HUES64 (cell line): ENCODE data around the gene FRMD5.

Experiments used
- H3K27ac ChIP-seq: 2 replicates; pipeline ENCODE4 v1.7.0; 2013; ENCODE audit warnings: low read depth, low read length, inconsistent platforms
- H3K27me3 ChIP-seq: 2 replicates; pipeline ENCODE4 v1.6.1; 2013; ENCODE audit warnings: mild to moderate bottlenecking, low read length; ENCODE audit not compliant: insufficient read depth
- H3K36me3 ChIP-seq: 2 replicates; pipeline ENCODE4 v1.6.1; 2013; ENCODE audit warnings: mild to moderate bottlenecking, low read length; ENCODE audit not compliant: insufficient read depth
- H3K4me1 ChIP-seq: 2 replicates; pipeline ENCODE4 v1.6.1; 2013; ENCODE audit warnings: mild to moderate bottlenecking, low read length, moderate library complexity; ENCODE audit not compliant: insufficient read depth
- H3K4me3 ChIP-seq: 2 replicates; pipeline ENCODE4 v1.5.1; 2013; ENCODE audit warnings: mild to moderate bottlenecking, low read length, moderate library complexity
- H3K9ac ChIP-seq: 2 replicates; pipeline ENCODE4 v1.6.1; 2013; ENCODE audit warnings: mild to moderate bottlenecking, low read depth, low read length
- H3K9me3 ChIP-seq: 2 replicates; pipeline ENCODE4 v1.6.1; 2013; ENCODE audit warnings: low read depth, low read length; ENCODE audit not compliant: insufficient read depth
- WGBS: fragments of 150-250, 120-280 bp; methylation state at CpG from one replicate; pipeline ENCODE4 v1.1.7; 2013; ENCODE audit warnings: missing lambda C conversion rate; 5-methylcytosine and 5-hydroxymethylcytosine counted together

FRMD5 gene

GRCh38 chr15:43912208-43912607 is 282.9 kb downstream of the FRMD5 start:
- H3K4me1 ChIP-seq, result peaks cover 16% of the 10 kb centered on the region; the same call in 1 of the 2 replicates
- no peak overlapping the region for H3K27ac ChIP-seq
- no peaks in the 10 kb centered on the region for H3K36me3 ChIP-seq
- no peaks in the 10 kb centered on the region for H3K9me3 ChIP-seq
- H3K4me3 ChIP-seq, result no peak overlapping the region
- no peak overlapping the region for H3K9ac ChIP-seq
- no peaks in the 10 kb centered on the region for H3K27me3 ChIP-seq
- WGBS, result 93% methylated on average over 6 of the region's 6 CpGs

DNA sequence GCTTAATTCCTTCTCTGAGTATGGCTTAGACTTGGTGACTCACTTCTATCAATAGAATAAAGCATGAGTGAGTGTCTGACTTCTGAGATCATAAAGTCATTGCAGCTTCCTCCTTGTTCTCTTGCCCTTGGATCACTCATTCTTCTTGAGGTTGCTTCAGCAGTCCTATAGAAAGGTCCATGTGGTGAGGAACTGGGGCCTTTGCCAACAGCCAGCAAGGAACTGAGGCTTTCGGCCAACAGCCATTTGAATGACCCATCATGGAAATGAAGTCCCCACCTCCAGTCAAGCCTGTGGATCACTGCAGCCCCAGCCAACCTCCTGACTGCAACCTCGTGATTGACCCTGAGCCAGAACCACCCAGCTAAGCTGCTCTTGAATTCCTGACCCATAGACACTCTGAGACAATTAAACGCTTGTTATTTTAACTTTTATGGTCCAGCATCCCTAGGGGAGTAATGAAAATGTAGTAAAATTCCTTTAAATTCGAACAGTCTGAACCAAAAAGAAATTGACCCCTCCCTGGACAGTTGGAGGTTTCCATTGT is 283.8 kb downstream of the FRMD5 start:
- peaks cover 16% of the 10 kb centered on the region; the same call in 1 of the 2 replicates for H3K4me1 ChIP-seq
- WGBS, result 90% methylated on average over 4 of the region's 4 CpGs
- H3K27me3 ChIP-seq, result no peaks in the 10 kb centered on the region
- H3K27ac ChIP-seq, result no peak overlapping the region
- H3K9ac ChIP-seq, result no peak overlapping the region
- no peaks in the 10 kb centered on the region for H3K9me3 ChIP-seq
- no peak overlapping the region for H3K4me3 ChIP-seq
- no peaks in the 10 kb centered on the region for H3K36me3 ChIP-seq

- Histone ChIP-seq H3K4me3 (no peak overlapping the region), H3K27ac (no peak overlapping the region), H3K27me3 (no peaks in the 10 kb centered on the region), H3K9ac (no peak overlapping the region), H3K9me3 (no peaks in the 10 kb centered on the region), H3K36me3 (no peaks in the 10 kb centered on the region), H3K4me1 (peaks cover 8% of the 10 kb centered on the region)
- 86% methylated on average over 4 of the region's 4 CpGs for WGBS
Observed at GRCh38 chr15:43908516-43909050, 286.5 kb downstream of the FRMD5 start.

- H3K9me3 ChIP-seq, result no peaks in the 10 kb centered on the region
- no peak overlapping the region for H3K9ac ChIP-seq
- no peak overlapping the region for H3K4me3 ChIP-seq
- H3K27ac ChIP-seq, result no peak overlapping the region
- H3K27me3 ChIP-seq, result no peaks in the 10 kb centered on the region
- H3K36me3 ChIP-seq, result no peaks in the 10 kb centered on the region
- 94% methylated on average over 7 of the region's 7 CpGs for WGBS
- H3K4me1 ChIP-seq, result peaks cover 6% of the 10 kb centered on the region
Observed at GRCh38 chr15:43905755-43906154, 289.3 kb downstream of the FRMD5 start.

GRCh38 chr15:43903864-43904290 is 291.2 kb downstream of the FRMD5 start:
- Histone ChIP-seq H3K4me1 (peaks cover 6% of the 10 kb centered on the region), H3K4me3 (no peak overlapping the region)

DNA sequence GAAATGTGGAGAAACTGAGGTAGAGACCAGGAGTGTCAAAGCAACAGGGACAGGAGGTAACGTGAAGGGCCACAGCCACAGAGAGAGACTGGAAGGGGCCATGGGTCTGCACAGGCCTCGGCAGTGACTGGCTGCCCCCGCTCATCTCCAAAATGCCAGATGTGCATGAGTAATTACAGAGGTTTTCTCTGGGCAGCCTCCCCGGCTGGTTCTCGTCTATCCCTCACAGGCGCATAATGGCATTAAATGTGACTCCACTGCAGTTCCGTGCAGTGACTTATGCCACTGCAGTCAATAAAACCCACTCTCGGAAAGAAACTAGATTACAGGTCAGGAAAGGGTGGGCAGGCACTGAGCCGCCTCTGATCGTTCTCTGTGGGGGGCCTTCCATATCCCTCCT is 293.6 kb downstream of the FRMD5 start:
- Histone ChIP-seq H3K9ac (no peak overlapping the region), H3K4me1 (peaks cover 6% of the 10 kb centered on the region), H3K9me3 (no peaks in the 10 kb centered on the region), H3K36me3 (no peaks in the 10 kb centered on the region), H3K27ac (no peak overlapping the region), H3K27me3 (no peaks in the 10 kb centered on the region), H3K4me3 (no peak overlapping the region)
- 83% methylated on average over 10 of the region's 10 CpGs for WGBS

More at GRCh38 chr15:43903864-43904290, 291.2 kb downstream of the FRMD5 start:
- no peaks in the 10 kb centered on the region for H3K9me3 ChIP-seq
- 16% methylated on average over 8 of the region's 8 CpGs for WGBS
- H3K36me3 ChIP-seq, result no peaks in the 10 kb centered on the region
- H3K27me3 ChIP-seq, result no peaks in the 10 kb centered on the region
- no peak overlapping the region for H3K27ac ChIP-seq
- peak overlapping the region; percentile 32; the same call in 1 of the 2 replicates for H3K9ac ChIP-seq

DNA sequence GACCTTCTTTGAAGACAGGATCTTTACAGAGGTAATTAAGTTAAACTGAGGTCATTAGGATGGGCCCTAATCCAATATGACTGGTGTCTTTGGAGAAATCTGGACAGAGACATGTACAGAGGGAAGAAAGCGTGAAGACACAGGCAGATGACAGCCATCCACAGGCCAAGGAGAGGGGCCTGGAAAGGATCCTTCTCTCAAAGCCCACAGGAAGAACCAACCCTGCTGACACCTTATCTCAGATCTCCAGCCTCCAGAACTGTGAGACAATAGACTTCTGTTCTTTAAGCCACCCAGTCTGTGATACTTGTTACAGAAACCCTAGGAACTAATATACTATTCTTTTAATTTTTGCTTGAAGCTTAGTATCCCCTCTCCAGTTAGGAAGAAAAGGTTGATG is 294.1 kb downstream of the FRMD5 start:
- Histone ChIP-seq H3K4me3 (no peak overlapping the region), H3K9me3 (no peaks in the 10 kb centered on the region), H3K27me3 (no peaks in the 10 kb centered on the region), H3K4me1 (peaks cover 6% of the 10 kb centered on the region), H3K36me3 (no peaks in the 10 kb centered on the region), H3K27ac (no peak overlapping the region), H3K9ac (no peak overlapping the region)
- 100% methylated on average over 1 of the region's 1 CpG for WGBS

- Histone ChIP-seq H3K4me3 (no peak overlapping the region), H3K27ac (no peak overlapping the region)
- 89% methylated on average over 5 of the region's 5 CpGs for WGBS
Observed at GRCh38 chr15:43899928-43900327, 295.1 kb downstream of the FRMD5 start.

GRCh38 chr15:43898891-43899290 is 296.2 kb downstream of the FRMD5 start:
- H3K36me3 ChIP-seq, result no peaks in the 10 kb centered on the region
- no peaks in the 10 kb centered on the region for H3K9me3 ChIP-seq
- WGBS, result 88% methylated on average over 2 of the region's 2 CpGs

More at GRCh38 chr15:43899928-43900327, 295.1 kb downstream of the FRMD5 start:
- Histone ChIP-seq H3K36me3 (no peaks in the 10 kb centered on the region), H3K9me3 (no peaks in the 10 kb centered on the region), H3K4me1 (peaks cover 6% of the 10 kb centered on the region), H3K27me3 (no peaks in the 10 kb centered on the region), H3K9ac (no peak overlapping the region)

GRCh38 chr15:43896543-43896942 is 298.5 kb downstream of the FRMD5 start:
- no peaks in the 10 kb centered on the region for H3K9me3 ChIP-seq
- H3K4me1 ChIP-seq, result no peaks in the 10 kb centered on the region
- WGBS, result 97% methylated on average over 1 of the region's 1 CpG
- 0 out of 2 replicates have a peak, but pooled peaks cover 4% of the 10 kb centered on the region for H3K36me3 ChIP-seq
- no peaks in the 10 kb centered on the region for H3K27me3 ChIP-seq
- no peak overlapping the region for H3K9ac ChIP-seq
- H3K27ac ChIP-seq, result no peak overlapping the region
- H3K4me3 ChIP-seq, result no peak overlapping the region

More at GRCh38 chr15:43898891-43899290, 296.2 kb downstream of the FRMD5 start:
- H3K27ac ChIP-seq, result no peak overlapping the region
- no peak overlapping the region for H3K9ac ChIP-seq
- H3K27me3 ChIP-seq, result no peaks in the 10 kb centered on the region
- peaks cover 4% of the 10 kb centered on the region for H3K4me1 ChIP-seq
- H3K4me3 ChIP-seq, result no peak overlapping the region

- H3K27me3 ChIP-seq, result no peaks in the 10 kb centered on the region
- no peak overlapping the region for H3K9ac ChIP-seq
- 0 out of 2 replicates have a peak, but pooled peaks cover 4% of the 10 kb centered on the region for H3K36me3 ChIP-seq
- no peak overlapping the region for H3K27ac ChIP-seq
- WGBS, result 70% methylated on average over 5 of the region's 5 CpGs
- H3K4me3 ChIP-seq, result no peak overlapping the region
- no peaks in the 10 kb centered on the region for H3K4me1 ChIP-seq
- H3K9me3 ChIP-seq, result no peaks in the 10 kb centered on the region
Observed at GRCh38 chr15:43895586-43895985, 299.5 kb downstream of the FRMD5 start.
